A549 (cell line): ENCODE data around the gene SLC47A2. TPM values are rescaled to one million over a fixed set of nuclear protein-coding genes. Genes with fewer than 3 reads are reported as not detected.

Experiments
- ATAC-seq, 2 experiments: fragments of 200-7000 bp in 1 of 2; fragments of >200 bp in 1 of 2; cut with Nextera tagmentation in 1 of 2; cut with Tn5 transposase in 1 of 2; 3 replicates each; pipeline versions ENCODE4 v1.8.0 to v1.9.1; 2018 to 2020; ENCODE audit warnings: mild to moderate bottlenecking in 1 of 2, moderate library complexity in 1 of 2
- CTCF ChIA-PET: fragments of 300-600 bp; sonication (Branson Sonifier 250); formaldehyde crosslinking; extraction: SDS; loops from one replicate; lab custom pipeline; 2021; ENCODE audit warnings: antibody characterized with exemption, inconsistent platforms; lab: Yijun Ruan, JAX
- POLR2A ChIA-PET: fragments of 350-600 bp; formaldehyde crosslinking; extraction: SDS; loops from one replicate; lab custom pipeline; 2021; ENCODE audit warnings: antibody characterized with exemption, inconsistent platforms; lab: Yijun Ruan, JAX
- DNase-seq, 2 experiments: peaks; one replicate each; pipeline versions ENCODE4 v3.0.0 to v3.0.0-alpha.2; 2011 to 2016; ENCODE audit warnings: low read depth in 1 of 2, low spot score in 1 of 2
- FAIRE-seq: peaks from 2 replicates; lab custom pipeline; 2011; peaks lifted over from hg19 to GRCh38; lab: Jason Lieb, UNC
- H3K27ac ChIP-seq, 2 experiments: fragments of >200 bp; sonication (Bioruptor Twin); formaldehyde crosslinking; 3 replicates each; pipeline ENCODE4 v1.5.1; 2016 to 2017
- H3K4me1 ChIP-seq: fragments of >200 bp; sonication (Bioruptor Twin); formaldehyde crosslinking; 3 replicates; pipeline ENCODE4 v1.6.1; 2016
- H3K4me2 ChIP-seq: fragments of >200 bp; sonication (Bioruptor Twin); formaldehyde crosslinking; 3 replicates; pipeline ENCODE4 v1.6.1; 2016
- H3K4me3 ChIP-seq: fragments of >200 bp; sonication (Bioruptor Twin); formaldehyde crosslinking; 3 replicates; pipeline ENCODE4 v1.5.1; 2016
- H3K9me3 ChIP-seq: fragments of >200 bp; sonication (Bioruptor Twin); formaldehyde crosslinking; 3 replicates; pipeline ENCODE4 v1.6.1; 2016
- CTCF ChIP-seq: fragments of >200 bp; sonication (Bioruptor Twin); formaldehyde crosslinking; IDR thresholded peaks from 3 replicates; pipeline ENCODE4 v1.5.1; 2016
- HEYL ChIP-seq: fragments of 250-450 bp; sonication (Bioruptor Pico); IDR thresholded peaks from 2 replicates; pipeline ENCODE4 v1.8.0; 2021; ENCODE audit warnings: mild to moderate bottlenecking, moderate library complexity
- HMGXB4 ChIP-seq: fragments of 250-450 bp; sonication (Bioruptor Pico); IDR thresholded peaks from 2 replicates; pipeline ENCODE4 v1.5.0; 2021; ENCODE audit warnings: mild to moderate bottlenecking, moderate library complexity, borderline replicate concordance
- HOXB13 ChIP-seq: fragments of 250-450 bp; sonication (Bioruptor Pico); IDR thresholded peaks from 2 replicates; pipeline ENCODE4 v1.5.0; 2020; ENCODE audit warnings: low read depth, mild to moderate bottlenecking, moderate library complexity
- PHF8 ChIP-seq: fragments of 200-600 bp; sonication (generic); IDR thresholded peaks from 2 replicates; pipeline ENCODE4 v1.6.1; 2016; ENCODE audit warnings: low read depth, mild to moderate bottlenecking, antibody characterized with exemption, moderate library complexity, borderline replicate concordance
- POLR2AphosphoS2 ChIP-seq: conservative IDR thresholded peaks from 2 replicates; pipeline ENCODE4 v1.6.1; 2012; ENCODE audit warnings: low read length, improper control_type of control experiment, inconsistent platforms
- RAD21 ChIP-seq, 2 experiments: fragments of >200 bp in 1 of 2; sonication (Bioruptor Twin) in 1 of 2; formaldehyde crosslinking in 1 of 2; IDR thresholded peaks in 1 of 2; conservative IDR thresholded peaks in 1 of 2; 2 replicates in 1 of 2; 3 replicates in 1 of 2; pipeline ENCODE4 v1.6.1; 2012 to 2018; ENCODE audit warnings: inconsistent platforms in 1 of 2
- ZC3H11A ChIP-seq: fragments of 450-650 bp; IDR thresholded peaks from 2 replicates; pipeline ENCODE4 v1.6.1; 2014; ENCODE audit warnings: antibody characterized with exemption, mild to moderate bottlenecking
- ZNF302 ChIP-seq: fragments of 250-450 bp; sonication (Bioruptor Pico); IDR thresholded peaks from 2 replicates; pipeline ENCODE4 v1.9.0; 2021; ENCODE audit warnings: inconsistent platforms, mild to moderate bottlenecking, moderate library complexity
- WGBS: methylation state at CpG from one replicate; pipeline ENCODE4 v1.1.6; 2017; ENCODE audit errors: missing lambda C conversion rate; 5-methylcytosine and 5-hydroxymethylcytosine counted together
- polyA plus RNA-seq, 4 experiments: library from polyadenylated mRNA; depleted of rRNA in 3 of 4; stranded (reverse); fragments of >200 nt; fragmentation: RNase III in 1 of 4; extraction: RNeasy Plus Mini Kit Qiagen cat#74134 plus additional on column Dnase treatment in 1 of 4; gene quantifications; 2 replicates in 3 of 4; 3 replicates in 1 of 4; pipeline ENCODE4 v1.2.3, GENCODE V29; 2011 to 2017
- TF ChIP-seq, protein P1 (sequence below): IDR thresholded peaks from 2 replicates; pipeline ENCODE4 v1.6.1; 2012
- TF ChIP-seq, protein P2 (sequence below): fragments of 200-600 bp; sonication (generic); IDR thresholded peaks from 2 replicates; pipeline ENCODE4 v1.6.1; 2016; ENCODE audit warnings: antibody characterized with exemption, mild to moderate bottlenecking, moderate library complexity

The SLC47A2 gene
- polyA plus RNA-seq, 2 of the 4 experiments (the other 2 are of a cell fraction): 0.13 to 0.27 TPM

DNA sequence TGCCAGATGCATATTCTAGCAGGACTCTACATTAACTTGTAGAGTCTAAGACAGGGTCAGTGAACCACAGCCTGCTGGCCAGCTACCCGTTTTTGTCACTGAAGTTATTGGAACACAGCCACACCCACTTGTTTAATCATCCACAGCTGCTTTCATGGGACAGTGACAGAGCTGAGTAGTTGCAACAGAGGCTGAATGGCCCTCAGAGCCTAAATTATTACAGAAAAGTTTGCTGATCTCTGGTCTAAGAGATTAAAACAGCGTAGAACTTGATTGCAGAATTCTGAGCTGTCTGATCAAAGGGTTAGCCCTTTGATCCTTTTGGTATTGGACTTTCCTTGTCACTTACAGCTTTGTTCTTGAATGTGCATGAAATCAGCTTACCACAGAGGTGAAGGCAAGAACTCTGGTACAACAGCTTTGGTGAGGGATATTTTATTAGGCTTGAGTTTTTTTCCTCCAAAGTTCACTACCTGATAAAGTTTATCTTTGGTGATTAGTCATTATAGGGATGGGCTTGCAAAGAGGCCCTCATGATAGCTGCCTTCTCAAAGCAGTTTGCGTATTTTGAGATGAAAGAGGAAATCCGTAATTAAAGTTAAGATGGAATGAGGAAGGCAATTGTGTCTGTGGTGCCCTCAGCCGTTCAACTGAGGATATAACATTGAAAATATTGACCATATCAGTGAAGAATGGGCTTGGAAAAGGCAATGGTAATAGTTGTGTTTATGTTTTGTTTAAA, 44.2 kb downstream of the SLC47A2 start:
- Histone ChIP-seq H3K27ac (peak overlapping the region in 1 of 2 experiments; percentile 39; a peak in 3 of 6 replicates), H3K9me3 (peaks cover 4% of the 10 kb centered on the region; the same call in 1 of the 3 replicates), H3K4me2 (peak overlapping the region; percentile 9; the same call in 1 of the 3 replicates), H3K4me1 (peaks cover 20% of the 10 kb centered on the region), H3K4me3 (no peak overlapping the region)
- WGBS: 66% methylated on average over 5 of the region's 5 CpGs
- CTCF ChIA-PET: interaction anchor here (0.8 to 2.3 kb wide), 19 partner anchors 9 to 310 kb away, joined by 3 to 15 read pairs (median 4); partner anchors contain the start of genes ALDH3A2 and B9D1
- DNase-seq (no peak), FAIRE-seq (peak; percentile 90), ATAC-seq (peak; percentile 41 to 67)
- POLR2A ChIA-PET: interaction anchor here (1.3 to 1.6 kb wide), 2 partner anchors 24 to 91 kb away, joined by 3 to 4 read pairs; partner anchors contain the start of gene ALDH3A2
- TF ChIP-seq RAD21 (conservative IDR thresholded peaks at IDR 0.05 in 1 of 2, IDR thresholded peaks at IDR 0.05 in 1 of 2) (peak in 1 of 2 experiments; percentile 34; a peak in 2 of 5 replicates), CTCF (peak; percentile 8; the same call in 1 of the 3 replicates), ZNF302 (CRISPR knock-in tag) (no peak), HOXB13 (no peak)

DNA sequence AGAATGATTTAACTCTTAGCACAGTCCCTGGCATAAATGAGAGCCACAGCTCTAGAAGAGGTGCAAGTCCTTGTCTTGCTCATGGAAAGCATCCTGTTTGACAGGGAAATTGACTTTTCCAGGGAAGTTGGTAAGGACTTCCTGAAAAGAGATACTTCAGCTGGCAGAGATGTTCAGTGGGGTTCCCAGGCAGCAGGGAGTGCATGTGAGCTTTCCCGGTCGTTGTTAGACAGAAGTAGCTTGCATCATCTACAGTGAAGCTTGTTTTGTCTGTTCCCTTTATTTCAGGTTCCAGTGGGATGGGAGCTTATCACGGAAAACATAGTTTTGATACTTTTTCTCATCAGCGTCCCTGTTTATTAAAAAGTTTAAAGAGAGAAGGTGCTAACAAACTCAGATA, 45.0 kb downstream of the SLC47A2 start:
- CTCF ChIA-PET: interaction anchor here (0.7 to 2.3 kb wide), 17 partner anchors 10 to 309 kb away, joined by 3 to 15 read pairs (median 4); partner anchors contain the start of genes ALDH3A2 and B9D1
- no peak for ATAC-seq
- Histone ChIP-seq H3K4me3 (no peak overlapping the region), H3K4me1 (peaks cover 20% of the 10 kb centered on the region), H3K27ac (peak overlapping the region in 1 of 2 experiments; percentile 39; a peak in 3 of 6 replicates), H3K4me2 (peak overlapping the region; percentile 9; the same call in 1 of the 3 replicates), H3K9me3 (peaks cover 1% of the 10 kb centered on the region; the same call in 1 of the 3 replicates)
- 85% methylated on average over 4 of the region's 4 CpGs for WGBS
- POLR2A ChIA-PET: interaction anchor here (1.3 to 1.6 kb wide), 2 partner anchors 23 to 91 kb away, joined by 3 to 4 read pairs; partner anchors contain the start of gene ALDH3A2
- no peak for DNase-seq
- 0 out of 2 replicates have a peak, but pooled peaks have one; percentile 21 for TF ChIP-seq HMGXB4
- no peak for TF ChIP-seq ZC3H11A
- TF ChIP-seq, protein P1, sequence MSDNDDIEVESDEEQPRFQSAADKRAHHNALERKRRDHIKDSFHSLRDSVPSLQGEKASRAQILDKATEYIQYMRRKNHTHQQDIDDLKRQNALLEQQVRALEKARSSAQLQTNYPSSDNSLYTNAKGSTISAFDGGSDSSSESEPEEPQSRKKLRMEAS: no peak
- TF ChIP-seq, protein P2, sequence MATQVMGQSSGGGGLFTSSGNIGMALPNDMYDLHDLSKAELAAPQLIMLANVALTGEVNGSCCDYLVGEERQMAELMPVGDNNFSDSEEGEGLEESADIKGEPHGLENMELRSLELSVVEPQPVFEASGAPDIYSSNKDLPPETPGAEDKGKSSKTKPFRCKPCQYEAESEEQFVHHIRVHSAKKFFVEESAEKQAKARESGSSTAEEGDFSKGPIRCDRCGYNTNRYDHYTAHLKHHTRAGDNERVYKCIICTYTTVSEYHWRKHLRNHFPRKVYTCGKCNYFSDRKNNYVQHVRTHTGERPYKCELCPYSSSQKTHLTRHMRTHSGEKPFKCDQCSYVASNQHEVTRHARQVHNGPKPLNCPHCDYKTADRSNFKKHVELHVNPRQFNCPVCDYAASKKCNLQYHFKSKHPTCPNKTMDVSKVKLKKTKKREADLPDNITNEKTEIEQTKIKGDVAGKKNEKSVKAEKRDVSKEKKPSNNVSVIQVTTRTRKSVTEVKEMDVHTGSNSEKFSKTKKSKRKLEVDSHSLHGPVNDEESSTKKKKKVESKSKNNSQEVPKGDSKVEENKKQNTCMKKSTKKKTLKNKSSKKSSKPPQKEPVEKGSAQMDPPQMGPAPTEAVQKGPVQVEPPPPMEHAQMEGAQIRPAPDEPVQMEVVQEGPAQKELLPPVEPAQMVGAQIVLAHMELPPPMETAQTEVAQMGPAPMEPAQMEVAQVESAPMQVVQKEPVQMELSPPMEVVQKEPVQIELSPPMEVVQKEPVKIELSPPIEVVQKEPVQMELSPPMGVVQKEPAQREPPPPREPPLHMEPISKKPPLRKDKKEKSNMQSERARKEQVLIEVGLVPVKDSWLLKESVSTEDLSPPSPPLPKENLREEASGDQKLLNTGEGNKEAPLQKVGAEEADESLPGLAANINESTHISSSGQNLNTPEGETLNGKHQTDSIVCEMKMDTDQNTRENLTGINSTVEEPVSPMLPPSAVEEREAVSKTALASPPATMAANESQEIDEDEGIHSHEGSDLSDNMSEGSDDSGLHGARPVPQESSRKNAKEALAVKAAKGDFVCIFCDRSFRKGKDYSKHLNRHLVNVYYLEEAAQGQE: no peak
- TF ChIP-seq PHF8: no peak
- no peak for TF ChIP-seq HEYL
- no peak for TF ChIP-seq POLR2AphosphoS2
- FAIRE-seq: peak; percentile 49
